SH-SY5Y (cell line): ENCODE data around the gene NPIPB2.

Experiments used
- GATA2 ChIP-seq: IDR thresholded peaks from 2 replicates; pipeline ENCODE4 v1.6.1; 2011; ENCODE audit warnings: mild to moderate bottlenecking, low read depth, low read length
- GATA3 ChIP-seq: IDR thresholded peaks from 2 replicates; pipeline ENCODE4 v1.6.1; 2011; ENCODE audit warnings: low read depth, mild to moderate bottlenecking, low read length, moderate library complexity

Gene NPIPB2

DNA sequence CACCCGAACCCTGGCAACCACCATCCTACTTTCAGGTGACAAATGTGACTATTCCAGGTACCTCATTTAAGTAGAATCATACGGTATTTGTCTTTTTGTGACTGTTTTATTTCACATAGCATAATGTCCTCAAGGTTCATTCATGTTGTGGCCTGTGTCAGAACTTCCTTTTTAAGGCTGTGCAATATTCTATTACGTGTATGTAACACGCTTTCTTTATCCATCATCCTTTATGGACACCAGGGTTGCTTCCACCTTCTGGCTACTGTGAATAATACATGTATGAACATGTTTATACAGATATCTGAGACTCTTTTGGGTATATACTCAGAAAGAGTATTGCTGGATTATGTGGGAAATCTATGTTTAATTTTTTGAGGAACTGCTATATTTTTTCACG is 61.8 kb downstream of the NPIPB2 start:
- no peak for TF ChIP-seq GATA2
- TF ChIP-seq GATA3, result no peak

- TF ChIP-seq GATA2, result no peak
These were observed 64.5 kb downstream of the NPIPB2 start for GRCh38 chr16:11877374-11877773.
